GM23248 (cell line): ENCODE results near the gene ETV5. TPM values are rescaled to one million over a fixed set of nuclear protein-coding genes. Genes with fewer than 3 reads are reported as not detected.

Experiments used
- DNase-seq: peaks from one replicate; pipeline ENCODE4 v3.0.0-alpha.2; 2015
- H2AFZ ChIP-seq: fragments of 200-600 bp; sonication (generic); 2 replicates; pipeline ENCODE4 v1.6.1; 2016; ENCODE audit warnings: antibody characterized with exemption
- H3F3A ChIP-seq: fragments of 200-600 bp; sonication (generic); 2 replicates; pipeline ENCODE4 v1.6.1; 2016; ENCODE audit warnings: mild to moderate bottlenecking, antibody characterized with exemption, mixed run types; ENCODE audit not compliant: insufficient read depth
- H3K27ac ChIP-seq: fragments of 200-600 bp; sonication (generic); 2 replicates; pipeline ENCODE4 v1.5.1; 2016; ENCODE audit warnings: mild to moderate bottlenecking
- H3K27me3 ChIP-seq: fragments of 200-600 bp; sonication (generic); replicated peaks from 2 replicates; pipeline ENCODE4 v1.6.1; 2016; ENCODE audit warnings: mild to moderate bottlenecking; ENCODE audit not compliant: insufficient read depth
- H3K36me3 ChIP-seq: fragments of 200-600 bp; sonication (generic); 2 replicates; pipeline ENCODE4 v1.6.1; 2016; ENCODE audit warnings: low read depth, mild to moderate bottlenecking
- H3K4me1 ChIP-seq: fragments of 200-600 bp; sonication (generic); 2 replicates; pipeline ENCODE4 v1.6.1; 2016; ENCODE audit warnings: mild to moderate bottlenecking; ENCODE audit not compliant: insufficient read depth
- H3K4me2 ChIP-seq: fragments of 200-600 bp; sonication (generic); one replicate; pipeline ENCODE4 v1.6.1; 2016; ENCODE audit warnings: mild to moderate bottlenecking; ENCODE audit not compliant: unreplicated experiment
- H3K4me3 ChIP-seq: fragments of 200-600 bp; sonication (generic); 2 replicates; pipeline ENCODE4 v1.5.1; 2016; ENCODE audit warnings: mild to moderate bottlenecking
- H3K79me2 ChIP-seq: fragments of 200-600 bp; sonication (generic); 2 replicates; pipeline ENCODE4 v1.6.1; 2016; ENCODE audit warnings: mild to moderate bottlenecking; ENCODE audit not compliant: insufficient read depth
- H3K9ac ChIP-seq: fragments of 200-600 bp; sonication (generic); 2 replicates; pipeline ENCODE4 v1.6.1; 2016; ENCODE audit warnings: mild to moderate bottlenecking
- H3K9me2 ChIP-seq: fragments of 200-600 bp; sonication (generic); 2 replicates; pipeline ENCODE4 v1.6.1; 2016; ENCODE audit warnings: mixed run types, mild to moderate bottlenecking, moderate library complexity; ENCODE audit not compliant: insufficient read depth
- H3K9me3 ChIP-seq: fragments of 200-600 bp; sonication (generic); one replicate; pipeline ENCODE4 v1.6.1; 2017; ENCODE audit warnings: low read depth
- H4K20me1 ChIP-seq: fragments of 200-600 bp; sonication (generic); 2 replicates; pipeline ENCODE4 v1.6.0; 2016; ENCODE audit not compliant: insufficient read depth
- EZH2 ChIP-seq: fragments of 200-600 bp; sonication (generic); IDR thresholded peaks from 2 replicates; pipeline ENCODE4 v1.6.1; 2018; ENCODE audit warnings: antibody characterized with exemption, mild to moderate bottlenecking; ENCODE audit not compliant: insufficient read depth, poor library complexity, severe bottlenecking
- EZH2phosphoT487 ChIP-seq: fragments of 200-600 bp; sonication (generic); IDR thresholded peaks from 2 replicates; pipeline ENCODE4 v1.6.1; 2018; ENCODE audit warnings: antibody characterized with exemption, moderate library complexity, mild to moderate bottlenecking, low read depth; ENCODE audit not compliant: insufficient read depth
- WGBS, 2 experiments: methylation state at CpG; one replicate each; pipeline ENCODE4 v1.1.6; 2015 to 2017; ENCODE audit warnings: low lambda C conversion rate in 2 of 2, low coverage in 1 of 2; ENCODE audit errors: missing lambda C conversion rate in 2 of 2; 5-methylcytosine and 5-hydroxymethylcytosine counted together
- in situ Hi-C: fragments of 300-500 bp; cut with MboI; formaldehyde crosslinking; loops from 2 replicates; pipeline ENCODE4 v1.15.0; 2020
- polyA plus RNA-seq: library from polyadenylated mRNA; unstranded; fragments of >200 nt; fragmentation: Nextera tagmentation; extraction: Ambion mirVana; gene quantifications from 2 replicates; pipeline ENCODE4 v1.2.1, GENCODE V29; 2016
- total RNA-seq: library from RNA; depleted of rRNA; stranded (reverse); fragments of >200 nt; shearing (Covaris generic); gene quantifications from 2 replicates; pipeline ENCODE4 v1.2.3, GENCODE V29; 2014

The ETV5 gene
- total and polyA plus RNA-seq, 2 experiments from 2014 or later = 44.0 to 47.5 TPM

DNA sequence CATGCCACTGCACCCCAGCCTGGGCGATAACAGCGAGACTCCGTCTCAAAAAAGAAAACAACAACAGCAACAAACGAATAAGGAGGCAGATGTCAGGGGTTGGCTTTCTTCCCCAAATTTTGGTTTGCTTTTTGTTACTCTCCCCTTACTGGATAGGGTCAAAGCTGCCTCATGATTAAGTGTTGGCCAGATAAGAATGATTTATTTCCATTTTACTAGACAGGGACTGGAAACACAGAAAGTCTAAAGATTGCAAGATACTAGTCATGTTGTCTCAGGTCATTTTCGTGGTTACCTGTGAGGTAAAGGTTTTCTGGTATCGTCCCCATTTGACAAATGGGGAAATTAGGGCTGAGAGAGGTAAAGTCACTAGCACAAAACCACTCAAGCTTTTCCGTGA is 18.6 kb upstream of the ETV5 start:
- TF ChIP-seq EZH2phosphoT487 (no peak), EZH2 (no peak)
- 76 to 81% methylated on average over 7 of the region's 7 CpGs for WGBS, 2 experiments
- in situ Hi-C loops = no loop called here
- no peak overlapping the region for H3K4me2 ChIP-seq
- no peak for DNase-seq
- H3K79me2 ChIP-seq = no peaks in the 10 kb centered on the region
- H3K9ac ChIP-seq = no peak overlapping the region
- no peak overlapping the region for H3K4me3 ChIP-seq
- H3K36me3 ChIP-seq = no peaks in the 10 kb centered on the region
- no peaks in the 10 kb centered on the region for H4K20me1 ChIP-seq
- H3K27me3 ChIP-seq = peaks cover 37% of the 10 kb centered on the region; the same call in 1 of the 2 replicates
- H3K27ac ChIP-seq = no peak overlapping the region
- H3K9me3 ChIP-seq = no peaks in the 10 kb centered on the region
- H3K9me2 ChIP-seq = no peaks in the 10 kb centered on the region
- H3K4me1 ChIP-seq = no peaks in the 10 kb centered on the region
- no peaks in the 10 kb centered on the region for H3F3A ChIP-seq
- no peak overlapping the region for H2AFZ ChIP-seq

DNA sequence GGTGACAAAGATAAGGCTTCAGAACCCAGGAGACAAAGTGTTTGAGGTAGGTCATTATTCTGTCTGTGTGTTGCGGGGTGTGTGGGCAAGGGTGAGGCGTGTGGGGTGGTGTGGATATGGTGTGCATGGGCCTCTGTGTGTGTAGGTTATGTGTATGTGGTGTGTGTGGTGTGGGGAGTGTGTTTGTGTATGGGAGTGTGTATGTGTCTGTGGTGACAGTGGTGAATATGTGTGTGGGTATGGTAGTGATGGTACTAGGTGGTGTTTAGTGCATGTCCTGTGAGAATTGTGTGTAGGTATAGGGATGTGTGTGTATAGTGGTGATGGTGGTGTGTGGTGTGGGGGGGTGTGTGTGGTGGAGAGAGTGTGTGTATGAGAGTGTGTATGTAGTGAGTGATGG is 16.2 kb upstream of the ETV5 start:
- no peak for TF ChIP-seq EZH2phosphoT487
- TF ChIP-seq EZH2 = no peak

DNA sequence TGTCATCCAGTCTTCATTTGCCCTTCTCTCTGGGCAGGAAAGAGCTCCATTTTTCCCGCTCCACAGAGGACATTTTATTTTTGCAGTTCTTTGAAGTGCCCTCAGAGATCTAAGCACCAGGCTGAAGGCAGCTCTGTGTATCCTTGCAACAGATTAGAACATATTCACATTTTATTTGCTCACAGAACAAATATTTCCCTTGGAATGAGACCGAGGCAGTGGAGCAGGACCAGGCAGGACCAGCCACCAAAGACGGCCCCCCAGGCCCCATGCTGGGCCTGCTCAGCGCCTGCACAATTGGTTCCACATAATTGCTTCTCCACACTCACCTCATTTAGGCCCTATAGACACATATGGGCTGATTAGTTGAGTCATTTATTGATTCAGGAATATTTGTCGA is 15.7 kb upstream of the ETV5 start:
- H3K4me2 ChIP-seq = no peak overlapping the region
- TF ChIP-seq EZH2 = no peak
- no peak for TF ChIP-seq EZH2phosphoT487
- H3K9ac ChIP-seq = no peak overlapping the region
- in situ Hi-C loops = no loop called here
- H3K27me3 ChIP-seq = peaks cover 43% of the 10 kb centered on the region
- no peaks in the 10 kb centered on the region for H3K9me3 ChIP-seq
- no peaks in the 10 kb centered on the region for H3K4me1 ChIP-seq
- no peaks in the 10 kb centered on the region for H3F3A ChIP-seq
- H3K9me2 ChIP-seq = no peaks in the 10 kb centered on the region
- H3K79me2 ChIP-seq = no peaks in the 10 kb centered on the region
- H3K27ac ChIP-seq = no peak overlapping the region
- H4K20me1 ChIP-seq = no peaks in the 10 kb centered on the region
- 79 to 83% methylated on average over 5 of the region's 5 CpGs for WGBS, 2 experiments
- no peak overlapping the region for H3K4me3 ChIP-seq
- DNase-seq = no peak
- H3K36me3 ChIP-seq = no peaks in the 10 kb centered on the region
- no peak overlapping the region for H2AFZ ChIP-seq

More for the DNA sequence above, 16.2 kb upstream of the ETV5 start:
- H3K79me2 ChIP-seq = no peaks in the 10 kb centered on the region
- no peak for DNase-seq
- no peaks in the 10 kb centered on the region for H3F3A ChIP-seq
- H3K4me2 ChIP-seq = no peak overlapping the region
- H3K9me3 ChIP-seq = no peaks in the 10 kb centered on the region
- no peaks in the 10 kb centered on the region for H4K20me1 ChIP-seq
- peaks cover 38% of the 10 kb centered on the region for H3K27me3 ChIP-seq
- H3K36me3 ChIP-seq = no peaks in the 10 kb centered on the region
- H3K4me1 ChIP-seq = no peaks in the 10 kb centered on the region
- H2AFZ ChIP-seq = no peak overlapping the region
- H3K27ac ChIP-seq = no peak overlapping the region
- H3K9me2 ChIP-seq = no peaks in the 10 kb centered on the region
- H3K9ac ChIP-seq = no peak overlapping the region
- H3K4me3 ChIP-seq = no peak overlapping the region
- in situ Hi-C loops = no loop called here
- WGBS, 2 experiments = 64 to 67% methylated on average over 2 of the region's 2 CpGs

DNA sequence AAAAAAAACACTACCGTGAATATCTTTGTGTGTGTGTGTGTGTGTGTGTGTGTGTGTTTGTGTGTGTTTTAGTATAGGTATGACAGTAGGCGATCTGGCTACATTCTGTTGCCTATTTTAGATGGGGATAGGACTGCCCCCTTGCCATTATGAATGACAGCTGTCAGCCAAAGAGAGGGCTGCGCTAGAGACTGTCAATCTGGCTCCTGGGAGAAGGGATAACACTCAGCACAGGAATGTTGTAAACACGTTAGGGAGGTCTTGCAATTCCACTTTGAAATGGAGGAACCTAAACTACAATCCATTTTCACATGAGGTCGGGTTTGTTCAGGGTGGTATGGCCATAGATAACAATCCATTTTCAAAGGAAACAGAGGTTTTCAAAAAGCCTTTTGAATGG is 14.1 kb upstream of the ETV5 start:
- Histone ChIP-seq H3K27me3 (peaks cover 44% of the 10 kb centered on the region), H3F3A (no peaks in the 10 kb centered on the region), H3K9me3 (no peaks in the 10 kb centered on the region), H3K79me2 (no peaks in the 10 kb centered on the region), H3K4me1 (no peaks in the 10 kb centered on the region), H4K20me1 (no peaks in the 10 kb centered on the region), H3K36me3 (no peaks in the 10 kb centered on the region), H3K4me3 (no peak overlapping the region), H3K9me2 (no peaks in the 10 kb centered on the region), H2AFZ (no peak overlapping the region), H3K4me2 (no peak overlapping the region), H3K27ac (no peak overlapping the region), H3K9ac (no peak overlapping the region)
- DNase-seq = no peak
- in situ Hi-C loops = no loop called here
- TF ChIP-seq EZH2 (no peak), EZH2phosphoT487 (no peak)
- WGBS, 2 experiments = 41 to 43% methylated on average over 5 of the region's 5 CpGs

DNA sequence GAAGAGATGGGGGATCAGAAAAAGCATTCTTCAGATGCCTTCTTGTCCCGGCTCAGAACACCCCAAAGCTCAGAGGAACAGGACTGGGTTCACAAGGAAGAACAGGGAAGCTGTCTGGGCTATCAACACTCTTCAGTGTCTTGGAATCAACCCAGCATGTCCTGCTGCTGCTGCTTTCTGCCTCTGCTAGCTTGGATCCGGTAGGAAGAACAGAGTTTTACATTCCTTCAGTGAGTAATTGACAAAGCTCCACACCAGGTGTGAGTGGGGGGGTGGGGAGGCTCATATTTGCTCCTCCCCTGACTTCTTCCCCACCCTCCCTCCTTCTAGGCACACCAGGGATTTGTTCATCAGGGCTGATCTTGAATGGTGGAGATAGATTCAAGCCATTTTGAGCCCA is 13.1 kb upstream of the ETV5 start:
- H3F3A ChIP-seq = no peaks in the 10 kb centered on the region
- no peaks in the 10 kb centered on the region for H3K79me2 ChIP-seq
- no peak overlapping the region for H3K27ac ChIP-seq
- WGBS, 2 experiments = 39 to 53% methylated on average over 2 of the region's 2 CpGs
- in situ Hi-C loops = no loop called here
- H3K4me2 ChIP-seq = no peak overlapping the region
- no peak overlapping the region for H3K4me3 ChIP-seq
- no peaks in the 10 kb centered on the region for H3K9me2 ChIP-seq
- no peaks in the 10 kb centered on the region for H4K20me1 ChIP-seq
- no peak overlapping the region for H2AFZ ChIP-seq
- DNase-seq = no peak
- peaks cover 44% of the 10 kb centered on the region for H3K27me3 ChIP-seq
- H3K9ac ChIP-seq = no peak overlapping the region
- no peaks in the 10 kb centered on the region for H3K9me3 ChIP-seq
- H3K4me1 ChIP-seq = no peaks in the 10 kb centered on the region
- no peaks in the 10 kb centered on the region for H3K36me3 ChIP-seq
- TF ChIP-seq EZH2 = no peak
- no peak for TF ChIP-seq EZH2phosphoT487
